Caki2 (cell line): ENCODE data around the gene LRRIQ4. TPM values are rescaled to one million over a fixed set of nuclear protein-coding genes. Genes with fewer than 3 reads are reported as not detected.

ENCODE experiments used
- DNase-seq: peaks from one replicate; pipeline ENCODE4 v3.0.0-alpha.2; 2015; ENCODE audit warnings: low read depth
- in situ Hi-C: cut with HindIII; loops from 2 replicates; pipeline ENCODE4 v1.10.0; 2016; ENCODE audit warnings: low sequenced_read_pairs, low pct_unique_long_range_greater_than_20kb, mixed read lengths
- total RNA-seq: library from RNA; depleted of rRNA; stranded (reverse); fragments of >200 nt; shearing (Covaris generic); gene quantifications from 2 replicates; pipeline ENCODE4 v1.2.3, GENCODE V29; 2014; ENCODE audit warnings: low replicate concordance; rRNA removed

LRRIQ4 gene
- not detected in 2 replicates for total RNA-seq

DNA sequence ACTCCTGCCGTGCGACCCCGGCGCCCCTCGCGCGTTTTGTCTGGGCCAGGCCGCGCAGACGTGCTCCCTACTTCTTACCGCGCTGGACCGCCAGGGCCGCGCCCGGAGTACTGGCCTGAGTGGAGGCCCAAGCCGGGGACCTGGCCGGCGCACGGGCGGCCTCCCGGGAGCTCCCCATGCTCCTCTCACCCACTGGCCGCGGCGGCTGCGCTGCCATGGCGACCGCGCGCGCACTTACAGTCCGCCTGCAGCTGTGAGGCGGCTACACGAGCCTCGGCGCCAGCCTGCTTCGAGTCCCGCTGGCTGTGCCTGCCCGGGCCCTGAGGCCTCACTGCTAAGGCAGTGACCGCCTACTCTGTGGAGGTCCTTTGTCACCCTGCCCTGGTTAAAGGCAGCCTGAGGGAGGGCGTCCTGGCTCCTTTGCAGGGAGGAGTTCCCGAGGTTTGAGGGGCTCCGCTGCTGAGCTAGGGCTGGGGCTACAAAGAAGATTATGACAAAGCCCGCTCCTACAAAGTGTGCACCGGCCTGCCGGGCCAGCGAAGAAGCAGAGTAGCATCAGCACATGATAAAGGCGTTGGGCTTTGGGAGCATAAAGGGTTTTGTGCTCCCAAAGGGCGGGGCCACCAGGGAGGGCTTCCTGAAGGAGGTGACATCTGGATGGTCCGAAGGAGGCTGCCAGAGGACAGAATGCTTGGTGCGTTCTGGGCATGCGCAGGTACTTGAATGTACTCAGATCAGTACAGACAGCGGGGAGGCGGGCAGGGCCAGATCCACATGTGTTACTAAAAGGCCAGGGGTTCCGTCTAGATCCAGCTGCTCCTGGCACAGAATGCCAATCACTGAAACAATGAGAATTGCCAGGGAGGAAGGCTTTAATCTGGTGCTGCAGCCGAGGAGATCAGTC, at the start of gene LRRIQ4, which contains the start of gene LRRC34:
Gene LRRIQ4, plus strand, starts transcription at position 539 of the 904 bp plus-strand sequence. CDS start 9,052 bp downstream, outside the sequence.
Gene LRRC34, minus strand, starts transcription at position 573 of the 904 bp plus-strand sequence. Its CDS starts 356 bp downstream, at position 217.
- in situ Hi-C loops: no loop called here
- peak; percentile 75 for DNase-seq

GRCh38 chr3:169764312-169764881, 48.3 kb upstream of the LRRIQ4 start:
- DNase-seq: peak; percentile 60
- in situ Hi-C loops: no loop called here

DNA sequence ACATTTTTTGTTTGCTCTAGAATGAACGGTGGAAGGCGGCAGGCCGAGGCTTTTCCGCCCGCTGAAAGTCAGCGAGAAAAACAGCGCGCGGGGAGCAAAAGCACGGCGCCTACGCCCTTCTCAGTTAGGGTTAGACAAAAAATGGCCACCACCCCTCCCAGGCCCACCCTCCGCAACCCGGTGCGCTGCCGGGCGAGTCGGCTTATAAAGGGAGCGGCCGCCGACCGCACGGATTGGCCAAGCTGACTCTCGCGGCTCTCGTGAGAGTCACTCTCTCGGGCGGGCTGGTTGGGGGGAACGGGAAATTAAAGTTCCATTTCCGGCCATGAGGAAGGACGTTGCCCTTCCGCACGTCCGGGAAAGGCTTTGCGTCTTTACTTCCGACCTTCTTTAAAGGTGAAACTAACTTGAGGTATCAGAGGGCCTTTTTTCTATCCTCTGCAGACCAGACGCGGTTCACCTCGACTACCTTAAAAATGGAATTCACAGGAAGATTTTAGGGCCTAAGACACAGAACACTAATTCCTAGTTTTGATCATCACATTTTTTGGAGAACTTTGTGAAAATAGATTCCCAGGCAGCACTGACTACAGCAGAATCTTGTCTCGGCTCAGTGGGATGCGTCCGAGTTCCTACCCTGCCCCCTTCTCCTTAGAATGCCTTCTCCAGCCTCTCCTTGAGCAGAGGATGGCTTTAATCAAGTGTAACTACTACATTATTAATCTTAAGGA, 47.6 kb upstream of the LRRIQ4 start, which contains the start of gene TERC:
Gene TERC, minus strand, starts transcription at position 179 of the 731 bp plus-strand sequence.
- in situ Hi-C loops: no loop called here
- peak; percentile 85 for DNase-seq

GRCh38 chr3:169769287-169770181, 43.1 kb upstream of the LRRIQ4 start, which contains the start of gene ACTRT3:
Gene ACTRT3 (minus strand): TSS chr3:169769561. CDS start chr3:169769520, 41 bp downstream.
- in situ Hi-C loops: no loop called here
- DNase-seq: peak; percentile 83

DNA sequence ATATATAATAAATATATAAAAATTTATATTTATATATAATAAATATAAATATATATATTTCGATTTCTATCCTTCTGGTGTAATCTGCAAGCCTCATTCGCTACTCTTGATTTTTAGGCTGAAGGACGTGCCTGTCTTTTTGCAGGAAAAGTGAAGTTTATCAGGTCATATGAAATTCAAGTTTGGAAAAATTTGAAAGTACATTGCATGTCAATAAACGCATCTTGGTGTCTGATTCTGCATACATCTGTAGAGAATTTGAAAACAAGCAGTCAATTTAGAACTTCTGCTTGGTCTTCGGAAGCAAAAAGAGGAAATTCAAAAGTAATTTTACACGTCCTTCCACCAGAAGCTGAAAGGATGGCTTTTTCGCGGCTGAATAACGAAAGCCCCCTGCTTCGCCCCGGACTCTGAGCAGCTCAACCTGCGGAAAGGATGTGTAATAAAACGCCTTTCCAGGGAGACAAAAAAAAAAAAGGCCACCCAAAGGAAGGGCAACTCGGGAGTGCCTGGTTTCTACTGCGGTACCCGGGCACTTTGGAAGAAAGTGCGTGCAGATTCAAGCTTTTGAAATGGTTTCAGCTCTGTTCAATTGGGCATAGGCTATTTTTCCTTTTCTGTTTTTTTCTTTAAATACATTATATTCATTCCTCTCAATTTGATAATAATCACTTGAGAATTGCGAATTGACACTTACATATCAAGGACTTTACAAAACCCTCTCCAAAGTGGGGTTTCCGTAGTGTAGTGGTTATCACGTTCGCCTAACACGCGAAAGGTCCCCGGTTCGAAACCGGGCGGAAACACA, 41.0 kb upstream of the LRRIQ4 start:
- peak; percentile 91 for DNase-seq
- in situ Hi-C loops: no loop called here

DNA sequence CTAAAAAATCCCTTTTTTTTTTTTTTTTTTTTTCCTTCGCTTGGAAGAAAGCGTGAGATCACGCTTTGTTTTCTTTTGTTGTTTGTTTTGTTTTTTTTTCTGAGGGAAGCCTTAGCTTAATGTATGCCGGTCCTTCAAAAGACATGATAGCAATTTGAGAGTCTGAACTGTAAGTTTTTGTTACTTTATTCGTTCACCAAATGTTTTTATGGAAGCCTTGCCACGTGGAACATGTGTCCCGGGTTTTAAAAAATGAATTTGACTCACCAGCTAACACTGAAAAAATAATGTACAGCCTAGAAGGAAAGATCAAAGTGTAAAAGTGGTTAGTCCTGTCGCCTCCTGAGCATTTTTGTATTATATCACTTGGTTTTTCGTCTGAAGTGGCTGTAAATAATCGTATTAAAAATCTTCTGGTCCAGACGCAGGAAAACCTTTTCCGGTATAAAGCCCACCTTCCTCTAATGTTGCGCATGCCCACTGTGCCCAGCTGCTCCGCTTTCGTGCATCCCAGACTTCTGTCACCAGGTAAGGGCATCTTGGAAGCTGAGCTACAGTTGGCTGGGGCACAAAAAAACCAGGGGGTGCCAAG, 40.3 kb upstream of the LRRIQ4 start:
- in situ Hi-C loops: no loop called here
- peak; percentile 89 for DNase-seq

GRCh38 chr3:169772897-169773816, 39.5 kb upstream of the LRRIQ4 start, which contains the start of gene MYNN:
Gene MYNN (plus strand): TSS chr3:169773396. CDS start chr3:169774296, 900 bp downstream.
- DNase-seq: peak; percentile 93
- in situ Hi-C loops: no loop called here

- in situ Hi-C loops: no loop called here
- DNase-seq: no peak
These were observed 38.5 kb upstream of the LRRIQ4 start for GRCh38 chr3:169774186-169774585.

- no peak for DNase-seq
- in situ Hi-C loops: no loop called here
These were observed 34.8 kb upstream of the LRRIQ4 start for GRCh38 chr3:169777822-169778221.

GRCh38 chr3:169780742-169781141, 31.9 kb upstream of the LRRIQ4 start:
- in situ Hi-C loops: no loop called here
- DNase-seq: no peak

GRCh38 chr3:169781209-169781855, 31.3 kb upstream of the LRRIQ4 start:
- no peak for DNase-seq
- in situ Hi-C loops: no loop called here

- in situ Hi-C loops: no loop called here
- DNase-seq: no peak
These were observed 25.6 kb upstream of the LRRIQ4 start for GRCh38 chr3:169787120-169787519.

- in situ Hi-C loops: no loop called here
- DNase-seq: no peak
These were observed 24.9 kb upstream of the LRRIQ4 start for GRCh38 chr3:169787791-169788190.

GRCh38 chr3:169790219-169790618, 22.5 kb upstream of the LRRIQ4 start:
- in situ Hi-C loops: no loop called here
- no peak for DNase-seq
